SK-N-MC (cell line): Measurements from ENCODE around the gene DLGAP3.

Experiments
- EZH2 ChIP-seq: fragments of 200-600 bp; sonication (generic); IDR thresholded peaks from one replicate; pipeline ENCODE4 v1.6.1; 2017; ENCODE audit warnings: antibody characterized with exemption
- POLR2AphosphoS5 ChIP-seq: IDR thresholded peaks from 2 replicates; pipeline ENCODE4 v1.6.1; 2012; ENCODE audit warnings: mild to moderate bottlenecking, low read depth, low read length, borderline replicate concordance

DNA sequence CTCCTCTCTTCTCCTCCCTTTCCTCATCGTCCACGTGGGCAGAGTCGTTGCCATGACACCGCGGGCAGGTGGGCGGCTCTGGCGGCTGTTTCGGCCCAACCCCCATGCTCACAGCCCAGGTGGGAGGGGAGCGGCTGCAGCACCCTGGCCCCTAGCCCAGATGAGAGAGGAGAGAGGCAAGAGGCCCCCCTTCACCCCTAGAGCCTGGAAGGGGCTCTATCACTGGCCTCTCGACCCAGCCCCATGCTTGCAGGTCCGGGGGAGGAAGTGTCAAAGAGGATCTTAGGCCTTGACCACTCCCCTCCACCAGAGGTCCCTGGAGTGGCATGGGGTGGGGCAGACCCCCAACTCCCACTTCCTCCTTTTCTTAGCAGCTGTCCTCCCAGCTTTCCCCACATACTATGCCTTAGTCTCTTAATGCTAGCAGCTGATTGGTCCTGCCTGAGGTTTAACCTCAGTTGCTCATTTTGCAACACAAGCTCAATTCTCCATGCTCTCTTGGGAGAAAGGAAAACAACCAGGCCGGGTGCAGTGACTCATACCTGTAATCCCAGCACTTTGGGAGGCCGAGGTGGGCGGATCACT lies 10.4 kb downstream of the DLGAP3 start:
- no peak for TF ChIP-seq EZH2
- no peak for TF ChIP-seq POLR2AphosphoS5
